NOMO-1 (cell line): ENCODE results near the gene PER2.

Experiments used
- DNase-seq, 2 experiments: peaks; one replicate each; lab custom pipeline; 2025; ENCODE audit not compliant: unreplicated experiment in 2 of 2; lab: John Stamatoyannopoulos, UW

The PER2 gene

DNA sequence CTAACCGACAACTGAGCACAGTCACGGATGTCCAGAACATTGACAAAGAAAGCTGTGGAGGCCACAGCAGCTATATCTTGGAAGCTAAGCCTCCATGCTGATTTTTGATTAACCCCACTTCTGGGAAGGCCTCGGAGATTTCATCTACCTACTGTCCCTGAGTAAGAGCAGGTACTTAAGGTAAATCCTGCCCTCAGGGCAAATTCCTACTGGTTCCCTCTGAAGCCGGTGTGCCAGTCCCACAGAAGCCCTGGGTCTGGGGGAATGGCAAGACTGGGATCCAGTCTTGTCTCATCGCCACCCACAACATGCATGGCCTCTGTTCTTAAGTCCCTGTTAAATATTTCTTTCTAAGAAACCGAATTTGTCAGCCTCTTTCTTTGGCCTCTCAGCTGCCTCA, 18.7 kb downstream of the PER2 start:
- DNase-seq, result no peak

- no peak for DNase-seq
These were observed 20.3 kb downstream of the PER2 start for GRCh38 chr2:238267884-238268680.

- no peak for DNase-seq
These were observed 21.1 kb downstream of the PER2 start for GRCh38 chr2:238267341-238267710.

DNA sequence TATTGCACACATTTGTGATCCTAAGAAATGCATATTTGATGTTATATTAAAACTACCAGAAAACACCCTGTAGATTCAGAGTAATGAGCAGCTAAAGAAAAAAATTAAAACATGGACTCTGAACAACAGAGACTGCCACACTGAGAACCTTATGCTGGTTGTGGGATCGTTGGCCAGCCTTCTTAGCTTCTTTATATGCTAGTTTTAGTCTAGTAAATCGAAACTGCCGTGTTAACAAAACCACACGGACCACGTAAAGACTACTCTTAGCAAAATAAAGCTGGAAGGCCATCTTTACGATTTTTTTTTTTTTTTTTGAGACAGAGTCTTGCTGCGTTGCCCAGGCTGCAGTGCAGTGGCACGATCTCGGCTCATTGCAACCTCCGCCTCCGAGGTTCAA, 22.8 kb downstream of the PER2 start:
- DNase-seq, result no peak

DNA sequence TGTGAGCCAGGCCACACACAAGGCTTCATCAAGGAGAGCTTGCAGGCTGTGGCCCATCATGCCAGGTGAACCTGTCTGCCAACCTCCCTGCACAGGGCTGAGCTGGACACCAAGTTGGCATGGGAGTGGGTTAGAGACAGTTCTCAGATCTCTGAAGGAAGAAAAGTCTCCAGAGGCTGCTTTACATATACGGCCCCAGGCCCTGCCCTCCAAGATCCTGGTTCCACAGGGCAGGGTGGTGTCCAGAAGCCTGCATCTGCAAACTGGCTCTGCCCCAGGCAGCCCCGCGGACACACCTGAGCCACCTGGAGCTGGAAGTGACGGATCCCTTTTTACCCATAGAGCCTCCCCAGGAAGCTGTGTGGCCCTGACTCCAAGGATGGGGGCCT, 24.3 kb downstream of the PER2 start:
- DNase-seq, result no peak

- peak; percentile 20 to 60 for DNase-seq
These were observed 25.0 kb downstream of the PER2 start for GRCh38 chr2:238263204-238264071.

DNA sequence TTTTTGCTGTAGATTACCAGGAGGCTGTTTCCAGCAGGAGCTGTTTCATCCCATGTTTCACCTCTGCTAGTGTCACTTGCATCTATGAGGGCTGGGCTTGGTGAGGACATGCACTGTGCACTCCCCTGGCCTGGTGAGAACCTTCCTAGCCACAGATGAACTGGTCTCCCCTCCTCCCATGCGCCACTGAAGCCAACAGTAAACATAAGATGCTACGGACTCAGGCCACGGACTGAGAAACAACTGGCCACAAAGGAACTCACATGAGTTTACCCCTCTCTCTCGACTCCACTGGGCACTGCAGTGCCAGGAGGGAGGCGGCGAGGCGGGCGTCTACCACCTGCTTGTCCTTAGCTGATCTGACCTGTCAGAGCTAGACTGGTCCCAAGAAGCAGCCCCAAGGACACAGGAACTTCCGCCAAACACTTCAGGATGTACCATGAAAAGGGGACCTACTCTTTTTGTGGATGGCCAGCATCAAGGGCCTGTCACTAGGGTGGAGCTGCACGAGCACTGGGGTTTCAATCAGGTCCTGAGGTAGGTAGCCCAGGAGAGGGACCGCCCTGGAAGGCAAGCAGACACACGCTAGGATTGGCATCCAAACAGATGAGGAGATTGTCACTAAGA, 25.8 kb downstream of the PER2 start:
- DNase-seq, result no peak

DNA sequence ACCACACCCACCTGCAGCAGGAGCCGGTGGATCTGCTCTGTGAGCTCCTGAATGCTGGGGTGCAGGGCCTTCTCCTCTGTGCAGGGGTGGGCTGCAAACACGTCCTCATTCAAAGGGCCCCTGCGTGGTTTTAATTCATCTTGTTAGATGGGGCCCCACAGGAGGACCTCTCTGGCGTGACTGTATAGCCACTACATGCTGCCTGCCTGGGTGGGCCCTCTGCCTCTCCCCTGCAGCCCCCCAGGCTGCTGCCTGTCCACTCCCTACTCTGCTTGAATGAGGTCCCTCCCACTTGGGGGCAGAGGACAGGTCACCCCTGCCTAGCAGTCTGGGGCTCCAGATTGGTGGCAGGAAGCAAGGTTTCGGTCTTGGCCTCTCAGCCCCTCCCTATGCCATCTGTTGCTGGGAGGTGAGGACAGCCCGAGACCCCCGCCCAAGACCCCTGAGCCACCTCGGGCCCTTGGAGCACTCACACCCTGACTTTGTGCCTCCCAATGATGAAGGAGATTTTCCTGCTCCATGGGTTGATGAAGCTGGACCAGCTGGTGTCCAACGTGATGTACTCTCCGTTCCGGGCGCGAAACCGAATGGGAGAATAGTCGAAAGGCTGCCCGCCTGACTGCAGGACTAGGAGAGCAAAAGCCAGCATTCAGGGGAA, 26.6 kb downstream of the PER2 start:
- DNase-seq, result no peak

GRCh38 chr2:238260883-238261282, 27.5 kb downstream of the PER2 start:
- DNase-seq, result no peak

DNA sequence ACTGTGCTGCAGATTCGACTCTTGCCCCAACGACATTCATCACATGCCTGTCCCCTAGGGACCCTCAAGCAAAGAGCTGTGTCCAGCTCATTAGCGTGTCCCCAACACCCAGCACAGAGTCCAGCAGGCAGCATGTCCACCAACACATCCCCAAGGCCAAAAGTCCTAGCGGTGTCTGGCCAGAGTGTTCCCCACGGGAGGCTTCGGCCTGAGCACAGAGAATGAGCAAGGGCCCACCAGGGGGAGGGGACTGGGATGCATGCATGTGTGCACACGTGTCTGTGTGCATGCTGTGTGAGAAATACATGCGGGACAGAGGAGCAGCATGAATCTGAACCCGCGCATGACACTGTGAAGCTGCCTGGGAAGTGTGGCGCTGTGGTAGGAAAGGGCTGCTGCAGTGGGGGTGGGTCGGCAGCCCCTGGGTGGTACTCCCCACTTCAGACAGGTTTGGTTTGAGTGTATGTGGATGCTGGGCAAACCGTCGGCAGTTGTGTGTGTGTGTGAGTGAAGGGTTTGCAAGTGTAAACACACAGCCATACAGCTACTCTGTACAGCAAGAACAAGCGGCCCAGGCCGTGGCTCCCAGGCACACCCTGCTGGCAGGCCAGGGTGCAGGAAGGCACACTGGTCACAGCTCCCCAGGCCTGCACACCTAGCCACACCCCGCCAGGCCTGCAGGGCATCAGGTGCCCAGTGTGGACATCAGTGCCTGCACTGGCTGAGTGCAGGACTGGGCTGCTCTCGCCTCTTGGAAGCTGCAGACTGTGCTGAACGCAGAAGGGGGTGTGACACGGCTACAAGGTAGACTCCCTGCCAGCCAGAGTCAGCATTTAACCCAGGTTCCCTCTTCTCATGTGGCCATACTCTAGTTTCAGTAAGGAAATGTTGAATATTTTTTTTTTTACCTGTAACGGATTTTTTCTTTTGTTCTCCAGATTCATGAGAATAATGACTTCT, 29.1 kb downstream of the PER2 start:
- DNase-seq, result no peak

- no peak for DNase-seq
These were observed 30.4 kb downstream of the PER2 start for GRCh38 chr2:238257786-238258700.

DNA sequence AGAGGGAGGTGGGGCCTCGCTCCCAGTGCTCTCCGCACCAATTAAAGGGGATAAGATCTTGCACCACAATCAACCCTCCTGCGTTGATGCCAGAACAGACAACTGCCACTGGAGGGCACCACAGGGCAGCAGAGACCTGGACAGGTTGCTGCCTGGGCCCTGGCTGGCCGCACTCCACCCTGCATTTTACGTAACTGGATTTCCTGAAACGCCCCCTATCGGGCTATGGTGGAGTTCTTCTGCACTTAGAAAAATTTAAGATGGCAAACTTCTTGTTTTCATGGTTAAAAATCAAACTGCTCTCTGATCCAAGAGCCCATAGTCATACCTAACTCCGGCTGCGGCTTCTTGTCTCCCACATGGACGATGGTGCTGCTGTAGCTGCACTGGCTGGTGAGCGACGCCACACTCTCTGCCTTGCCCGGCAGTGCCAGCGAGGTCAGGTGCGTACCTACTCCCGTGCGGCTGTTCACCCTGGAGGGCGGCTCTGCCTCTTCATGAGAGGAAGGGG, 31.8 kb downstream of the PER2 start:
- DNase-seq, result peak; percentile 83 to 84

GRCh38 chr2:238256111-238256510, 32.3 kb downstream of the PER2 start:
- DNase-seq, result no peak

- no peak for DNase-seq
These were observed 32.8 kb downstream of the PER2 start for GRCh38 chr2:238255636-238256035.

DNA sequence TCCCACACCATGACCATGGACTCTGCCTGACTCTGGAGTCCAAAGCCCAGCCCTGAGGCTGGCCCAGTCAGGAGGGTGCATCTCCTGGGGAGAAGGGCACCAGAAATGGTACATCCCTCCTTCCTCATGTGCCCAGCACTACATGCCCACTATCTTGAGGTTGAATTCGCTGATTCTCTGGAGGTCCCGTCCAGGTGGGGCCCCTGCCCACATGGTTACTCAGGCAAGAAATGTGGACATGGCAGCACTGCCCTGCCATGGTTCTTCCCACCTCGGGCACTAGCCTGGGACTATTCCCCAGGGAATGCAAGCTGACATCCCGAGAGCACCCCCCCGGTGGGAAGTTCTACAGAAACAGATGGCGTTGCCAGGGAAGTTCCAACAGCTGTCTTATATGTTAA, 33.3 kb downstream of the PER2 start:
- DNase-seq, result no peak

DNA sequence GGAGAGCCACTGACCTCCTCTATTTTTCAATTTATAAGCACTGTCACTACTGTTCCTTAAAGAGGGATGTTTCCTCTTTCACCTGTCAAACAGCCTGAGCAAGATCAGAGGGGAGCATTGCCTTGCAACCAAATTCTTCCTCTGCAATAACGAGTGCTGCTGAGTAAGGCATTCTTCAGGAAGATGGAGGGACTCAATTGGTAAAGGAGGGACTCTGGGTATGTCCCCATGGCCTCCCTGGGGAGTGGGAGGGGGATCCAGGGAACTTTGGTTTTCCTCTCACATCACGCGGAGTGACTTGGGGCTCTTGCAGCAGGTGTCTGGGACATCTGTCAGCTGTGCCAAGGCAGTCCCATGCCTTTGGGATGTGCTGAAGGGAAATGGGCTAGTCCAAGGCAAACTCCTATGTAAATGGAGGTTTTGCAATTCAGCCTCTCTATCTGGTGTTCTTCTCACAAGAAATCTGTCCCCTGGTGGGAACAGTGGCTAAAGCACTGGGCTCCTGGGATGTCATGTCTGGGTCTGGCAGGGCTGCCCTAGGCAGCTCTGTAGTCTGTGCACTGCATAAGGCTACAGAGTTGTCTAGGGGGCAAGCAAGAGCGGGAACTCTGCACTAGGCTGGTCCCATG, 34.2 kb downstream of the PER2 start:
- no peak for DNase-seq

GRCh38 chr2:238252766-238253630, 35.4 kb downstream of the PER2 start:
- no peak for DNase-seq
